ENCODE measurements around the gene MYL6B.
A peak's percentile ranks its signal among the peaks of the same experiment; 100 is the strongest.

Gene MYL6B

DNA sequence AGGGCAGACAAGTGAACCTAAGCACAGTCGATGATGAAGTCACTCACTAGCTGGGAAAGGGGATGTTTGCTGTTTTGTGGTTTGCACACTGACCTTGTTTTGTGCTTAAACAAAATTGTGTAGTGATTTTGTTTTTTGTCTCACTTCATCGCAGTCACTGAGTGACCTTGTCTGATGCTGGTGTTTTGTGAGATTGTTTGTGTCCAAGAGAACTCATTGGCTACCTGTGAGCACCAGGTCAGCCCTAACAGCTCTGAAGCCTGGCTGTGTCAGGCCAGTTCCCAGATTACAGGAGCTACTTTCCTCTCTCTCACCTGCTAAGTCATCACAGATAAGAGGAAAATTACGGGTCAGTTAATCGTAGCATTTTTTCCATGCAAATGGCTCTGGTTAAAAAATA is 28.3 kb upstream of the MYL6B start:
- no peak for DNase-seq

DNA sequence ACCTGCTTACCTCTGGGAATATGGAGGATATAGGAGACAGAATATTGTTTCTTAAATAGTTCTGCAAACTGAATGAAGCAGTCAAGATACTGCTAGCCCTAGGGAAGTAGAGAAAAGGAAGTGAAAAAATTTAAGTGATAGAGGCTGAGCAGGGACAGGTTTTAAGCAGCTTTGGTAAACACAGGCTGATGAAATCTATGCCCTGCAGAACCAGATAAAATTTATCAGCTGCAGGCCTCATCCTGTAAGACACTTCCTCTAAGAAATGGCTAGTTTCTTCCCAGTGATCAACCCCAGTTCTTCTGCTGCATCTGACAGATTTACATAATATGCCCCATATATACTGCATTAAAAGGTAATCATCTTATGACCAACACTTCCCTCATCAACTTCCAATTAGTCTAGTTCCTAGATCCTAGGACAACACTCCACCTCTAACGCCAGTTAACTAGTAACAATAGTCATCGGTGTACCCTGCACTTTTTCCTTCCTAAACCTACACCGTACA is 25.6 kb upstream of the MYL6B start:
- no peak for DNase-seq

DNA sequence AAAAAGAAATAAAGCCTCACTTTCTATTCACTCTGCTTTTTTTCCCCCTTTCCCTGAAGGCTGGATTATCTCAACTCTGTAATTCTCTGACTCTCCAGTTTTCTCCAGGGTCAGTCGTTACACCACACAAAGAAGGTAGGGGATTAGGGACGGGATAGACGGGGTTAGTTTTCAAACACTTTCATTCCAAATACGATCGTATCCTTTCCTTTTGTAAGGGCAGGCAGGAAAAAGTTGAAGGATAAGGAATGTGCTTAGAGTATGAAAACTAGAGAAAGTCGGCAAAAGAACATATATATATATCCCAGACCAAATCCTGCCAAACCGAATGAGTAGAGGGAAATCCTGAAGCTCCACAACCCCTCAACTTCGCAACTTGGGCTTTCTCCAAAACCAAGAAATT is 24.9 kb upstream of the MYL6B start:
- no peak for DNase-seq

DNA sequence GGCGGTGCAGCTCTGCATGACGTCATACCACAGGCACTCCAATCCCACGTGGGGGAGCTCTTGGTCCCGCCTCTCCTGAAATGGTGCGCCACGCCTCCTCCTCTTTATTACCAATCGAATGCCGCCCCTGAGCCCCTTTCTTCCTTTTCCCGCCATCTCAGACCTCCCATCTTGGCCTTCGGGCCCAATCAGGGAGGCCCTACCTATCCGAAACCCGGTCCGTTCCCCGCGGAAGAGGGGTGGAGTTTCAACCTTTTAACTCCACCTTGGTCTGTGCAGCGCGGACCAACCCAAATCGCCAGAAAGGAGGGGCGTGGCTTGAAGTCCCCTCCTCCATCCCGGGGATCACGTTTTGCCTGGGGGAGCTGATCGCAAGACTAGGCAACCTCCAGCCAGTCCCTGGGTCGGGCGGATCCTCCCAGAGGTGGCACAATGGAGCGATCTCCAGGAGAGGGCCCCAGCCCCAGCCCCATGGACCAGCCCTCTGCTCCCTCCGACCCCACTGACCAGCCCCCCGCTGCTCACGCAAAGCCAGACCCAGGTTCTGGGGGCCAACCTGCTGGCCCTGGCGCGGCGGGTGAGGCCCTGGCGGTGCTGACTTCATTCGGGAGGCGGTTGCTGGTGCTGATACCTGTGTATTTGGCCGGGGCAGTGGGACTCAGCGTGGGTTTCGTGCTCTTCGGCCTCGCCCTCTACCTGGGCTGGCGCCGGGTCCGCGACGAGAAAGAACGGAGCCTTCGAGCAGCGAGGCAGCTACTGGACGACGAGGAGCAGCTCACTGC is 24.3 kb upstream of the MYL6B start, which contains the start of gene ESYT1:
Gene ESYT1 (plus strand): TSS at position 380 of the 782 bp plus-strand sequence. CDS start 53 bp downstream, at position 433.
- peak; percentile 100 for DNase-seq

DNA sequence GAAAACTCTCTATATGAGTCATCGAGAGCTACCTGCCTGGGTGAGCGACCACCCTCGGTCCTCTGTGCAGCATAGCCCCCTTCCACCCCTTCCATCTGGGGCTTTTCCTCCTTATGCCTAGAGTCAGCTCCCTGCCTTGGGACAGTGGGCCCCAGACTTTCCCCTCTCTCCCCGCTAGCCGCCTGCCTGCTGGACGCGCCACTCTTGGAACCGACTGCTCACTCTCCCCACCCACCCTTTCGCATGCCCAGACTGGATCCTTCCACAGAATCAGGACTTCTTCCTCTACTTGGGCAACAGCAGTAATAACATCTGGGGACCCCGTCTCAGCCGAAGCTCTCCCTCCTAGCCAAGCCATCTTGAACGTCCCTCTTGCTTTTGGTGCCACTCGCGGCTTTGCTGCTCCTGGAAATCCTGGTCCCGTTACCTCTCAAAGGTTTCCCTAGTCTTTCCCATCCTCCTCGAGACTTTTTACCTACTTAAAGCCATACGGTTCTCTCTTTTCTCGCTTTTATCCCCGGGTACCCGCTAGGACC is 23.6 kb upstream of the MYL6B start:
- no peak for DNase-seq

DNA sequence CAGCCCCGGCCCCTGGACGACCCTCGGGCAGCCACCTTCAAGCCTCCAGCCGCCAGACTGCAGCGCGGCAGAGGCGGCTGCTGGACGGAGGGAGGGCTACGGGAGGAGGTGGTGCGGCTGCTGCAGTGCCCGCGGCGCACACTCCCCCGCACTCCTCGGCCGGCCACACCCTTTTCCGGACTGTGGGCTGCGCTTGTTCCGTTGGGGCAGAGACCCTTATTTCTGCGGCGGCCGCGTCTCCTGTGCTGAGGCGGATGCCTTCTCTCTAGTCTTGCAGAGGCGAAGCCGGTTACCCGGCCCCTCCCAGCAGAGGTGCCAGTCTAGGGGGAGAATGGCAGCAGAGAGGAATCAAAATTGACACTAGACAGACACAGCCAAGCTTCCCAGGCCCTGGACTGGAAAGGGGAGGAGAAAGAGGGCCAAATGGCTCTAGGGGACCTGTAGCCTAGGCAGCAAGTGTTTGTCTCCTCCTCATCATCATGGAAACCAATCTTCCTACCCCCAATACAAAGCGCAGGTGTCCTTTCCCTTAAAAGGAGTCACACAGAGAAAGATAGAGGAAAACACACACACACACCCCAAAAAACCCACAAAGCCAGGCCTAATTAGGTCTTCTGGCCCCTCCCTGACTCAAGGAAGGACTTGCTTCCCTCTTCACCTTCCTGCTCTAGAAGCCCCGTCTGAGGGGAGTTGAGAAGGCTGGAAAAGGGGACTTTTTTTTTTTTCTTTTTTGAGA is 23.0 kb upstream of the MYL6B start:
- peak; percentile 45 for DNase-seq

DNA sequence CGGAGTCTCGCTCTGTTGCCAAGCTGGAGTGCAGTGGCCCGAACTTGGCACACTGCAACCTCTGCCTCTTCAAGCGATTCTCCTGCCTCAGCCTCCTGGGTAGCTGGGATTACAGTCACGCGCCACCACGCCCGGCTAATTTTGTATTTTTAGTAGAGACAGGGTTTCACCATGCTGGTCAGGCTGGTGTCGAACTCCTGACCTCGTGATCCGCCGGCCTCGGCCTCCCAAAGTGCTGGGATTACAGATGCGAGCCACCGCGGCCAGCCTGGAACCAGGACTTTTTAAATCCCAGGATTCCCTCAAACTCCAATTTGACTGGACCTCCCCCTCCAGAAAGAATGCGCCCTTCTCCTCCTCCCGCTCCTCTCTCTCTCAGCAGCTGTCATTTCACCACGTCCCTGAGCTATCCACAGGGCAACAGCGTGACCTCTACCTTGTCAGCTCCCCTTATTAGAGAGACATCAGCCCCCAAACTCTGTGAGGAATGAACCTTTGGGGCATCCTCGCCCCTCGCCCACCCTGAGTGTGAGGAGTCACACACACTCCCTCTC is 22.4 kb upstream of the MYL6B start:
- no peak for DNase-seq

DNA sequence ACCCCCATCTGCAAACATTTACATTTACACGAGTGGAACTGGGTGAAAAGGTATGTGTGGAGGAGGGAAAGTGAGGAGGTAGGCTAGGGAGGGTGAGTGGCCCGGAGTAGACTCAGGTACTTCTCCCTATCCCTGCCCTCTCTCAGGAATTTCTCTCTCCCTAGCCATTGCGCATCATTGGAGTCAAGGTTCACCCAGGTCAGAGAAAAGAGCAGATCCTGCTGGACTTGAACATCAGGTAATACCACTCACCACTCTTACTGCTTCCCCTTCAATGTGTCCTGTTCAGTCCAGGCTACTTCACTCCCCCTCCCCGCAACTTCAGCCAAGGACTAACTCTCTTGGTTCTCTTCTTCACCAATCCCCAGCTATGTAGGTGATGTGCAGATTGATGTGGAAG is 21.5 kb upstream of the MYL6B start:
- DNase-seq: no peak

DNA sequence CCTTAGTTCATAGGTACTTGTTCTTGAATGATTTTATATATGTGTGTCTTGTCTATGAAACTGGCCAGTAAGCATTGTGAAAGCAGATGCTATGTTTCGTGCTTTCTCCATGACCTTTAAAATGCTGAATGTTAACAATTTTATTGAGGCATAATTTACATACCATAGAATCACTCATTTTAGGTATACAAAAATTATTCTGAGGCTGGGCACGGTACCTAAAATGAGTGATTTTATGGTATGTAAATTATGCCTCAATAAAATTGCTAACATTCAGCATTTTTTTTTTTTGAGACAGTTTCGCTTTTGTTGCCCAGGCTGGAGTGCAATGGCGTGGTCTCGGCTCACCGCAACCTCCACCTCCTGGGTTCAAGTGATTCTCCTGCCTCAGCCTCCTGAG is 17.5 kb upstream of the MYL6B start:
- no peak for DNase-seq

DNA sequence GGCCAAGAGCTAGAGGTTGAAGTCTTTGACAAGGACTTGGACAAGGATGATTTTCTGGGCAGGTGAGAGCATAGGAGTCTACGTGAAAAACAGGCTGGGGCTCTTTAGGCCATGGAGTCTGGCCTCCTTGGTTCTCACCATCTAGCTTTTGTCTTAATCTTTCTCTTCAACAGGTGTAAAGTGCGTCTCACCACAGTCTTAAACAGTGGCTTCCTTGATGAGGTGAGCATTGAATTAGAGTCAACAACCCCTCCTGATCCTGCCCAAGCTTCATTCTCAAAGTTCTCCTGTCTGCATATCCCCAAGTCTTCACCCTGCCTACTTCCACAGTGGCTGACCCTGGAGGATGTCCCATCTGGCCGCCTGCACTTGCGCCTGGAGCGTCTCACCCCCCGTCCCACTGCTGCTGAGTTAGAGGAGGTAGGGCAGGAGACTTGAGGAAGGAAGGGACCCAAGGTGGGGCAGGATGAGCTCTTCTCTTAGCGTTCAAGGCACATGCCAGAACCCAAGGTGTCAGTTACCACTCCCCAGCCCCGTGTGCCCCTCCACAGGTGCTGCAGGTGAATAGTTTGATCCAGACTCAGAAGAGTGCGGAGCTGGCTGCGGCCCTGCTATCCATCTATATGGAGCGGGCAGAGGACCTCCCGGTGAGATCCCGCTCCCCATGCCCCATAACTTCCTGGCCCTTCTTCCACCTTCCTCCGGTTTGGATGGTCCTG is 14.4 kb upstream of the MYL6B start:
- DNase-seq: no peak

DNA sequence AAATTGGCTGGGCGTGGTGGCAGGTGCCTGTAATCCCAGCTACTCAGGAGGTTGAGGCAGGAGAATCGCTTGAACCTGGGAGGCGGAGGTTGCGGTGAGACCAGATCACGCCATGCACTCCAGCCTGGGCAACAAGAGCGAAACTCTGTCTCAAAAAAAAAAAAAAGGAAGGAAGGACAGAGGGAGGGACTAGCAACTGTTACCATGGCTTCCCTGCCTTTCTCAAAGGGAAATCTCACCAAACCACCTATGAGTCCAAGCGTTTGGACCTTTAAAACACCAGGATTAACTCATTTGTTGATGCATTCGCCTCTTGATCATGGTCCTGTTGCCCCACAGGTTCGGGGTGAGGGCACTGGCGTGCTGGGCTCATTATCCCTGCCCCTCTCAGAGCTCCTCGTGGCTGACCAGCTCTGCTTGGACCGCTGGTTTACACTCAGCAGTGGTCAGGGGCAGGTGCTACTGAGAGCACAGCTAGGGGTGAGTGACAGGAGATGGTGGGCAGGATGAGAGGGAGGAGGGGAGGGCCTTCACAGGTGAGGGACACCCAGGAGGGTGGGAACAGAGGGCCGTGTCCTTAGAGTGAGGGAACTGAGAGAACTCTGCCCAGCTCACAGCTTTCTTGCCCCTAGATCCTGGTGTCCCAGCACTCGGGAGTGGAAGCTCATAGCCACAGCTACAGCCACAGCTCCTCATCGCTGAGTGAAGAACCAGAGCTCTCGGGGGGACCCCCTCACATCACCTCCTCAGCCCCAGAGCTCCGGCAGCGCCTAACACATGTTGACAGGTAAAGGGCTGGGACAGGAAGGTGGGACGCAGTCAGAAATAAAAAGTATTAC is 10.2 kb upstream of the MYL6B start:
- DNase-seq: no peak

DNA sequence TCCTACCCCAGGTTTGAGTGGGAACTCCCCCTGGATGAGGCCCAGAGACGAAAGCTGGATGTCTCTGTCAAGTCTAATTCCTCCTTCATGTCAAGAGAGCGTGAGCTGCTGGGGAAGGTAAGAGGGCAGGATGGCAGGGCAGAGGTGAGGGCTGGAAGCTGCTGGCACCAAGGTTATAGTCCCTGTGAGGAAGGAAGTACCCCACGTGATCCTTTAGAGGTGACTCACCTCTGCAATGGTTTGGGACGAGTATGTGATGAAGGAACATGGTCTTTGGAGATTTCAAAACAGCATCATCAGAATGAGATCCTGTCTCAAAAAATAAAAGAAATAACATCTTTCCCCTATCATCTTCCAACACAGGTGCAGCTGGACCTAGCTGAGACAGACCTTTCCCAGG is 9.2 kb upstream of the MYL6B start:
- no peak for DNase-seq

DNA sequence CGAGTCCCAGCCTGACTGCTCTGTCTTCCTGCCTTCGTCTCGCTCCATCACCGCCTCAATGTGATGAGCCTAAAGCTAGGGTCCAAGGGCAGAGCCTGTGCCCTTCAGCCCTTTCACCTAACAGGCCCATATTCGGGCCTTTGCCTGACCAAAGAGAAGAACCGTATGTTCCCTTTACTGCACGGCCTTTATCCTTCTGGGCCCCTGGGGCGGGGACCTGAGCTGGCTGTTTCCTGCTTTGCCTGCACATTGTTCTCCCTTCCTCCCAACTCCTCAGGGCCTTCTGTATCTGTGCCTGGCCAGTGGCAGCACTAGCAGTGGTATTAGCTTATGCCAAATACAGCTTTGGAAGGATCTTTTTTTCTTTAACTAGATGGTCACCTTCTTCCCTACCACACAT is 8.5 kb upstream of the MYL6B start:
- DNase-seq: no peak

DNA sequence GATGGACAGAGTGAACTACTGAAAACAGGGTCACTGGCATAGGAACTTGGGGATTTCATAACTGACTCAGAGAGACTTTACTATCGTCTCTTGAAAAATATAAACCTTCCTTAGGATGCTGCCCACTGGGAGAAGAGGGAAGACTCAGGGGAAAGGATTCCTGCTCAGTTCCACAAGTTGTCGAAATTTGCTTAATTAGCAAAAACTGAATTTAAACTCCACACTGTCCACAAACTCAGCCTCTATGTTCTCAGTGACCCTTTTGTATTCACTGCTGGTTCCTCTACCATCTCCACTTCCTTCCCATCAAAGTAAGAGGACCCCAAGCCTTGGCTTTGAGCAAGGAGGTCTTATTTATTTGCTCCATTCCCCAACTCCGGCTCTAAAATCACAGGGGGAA is 7.2 kb upstream of the MYL6B start:
- DNase-seq: no peak

DNA sequence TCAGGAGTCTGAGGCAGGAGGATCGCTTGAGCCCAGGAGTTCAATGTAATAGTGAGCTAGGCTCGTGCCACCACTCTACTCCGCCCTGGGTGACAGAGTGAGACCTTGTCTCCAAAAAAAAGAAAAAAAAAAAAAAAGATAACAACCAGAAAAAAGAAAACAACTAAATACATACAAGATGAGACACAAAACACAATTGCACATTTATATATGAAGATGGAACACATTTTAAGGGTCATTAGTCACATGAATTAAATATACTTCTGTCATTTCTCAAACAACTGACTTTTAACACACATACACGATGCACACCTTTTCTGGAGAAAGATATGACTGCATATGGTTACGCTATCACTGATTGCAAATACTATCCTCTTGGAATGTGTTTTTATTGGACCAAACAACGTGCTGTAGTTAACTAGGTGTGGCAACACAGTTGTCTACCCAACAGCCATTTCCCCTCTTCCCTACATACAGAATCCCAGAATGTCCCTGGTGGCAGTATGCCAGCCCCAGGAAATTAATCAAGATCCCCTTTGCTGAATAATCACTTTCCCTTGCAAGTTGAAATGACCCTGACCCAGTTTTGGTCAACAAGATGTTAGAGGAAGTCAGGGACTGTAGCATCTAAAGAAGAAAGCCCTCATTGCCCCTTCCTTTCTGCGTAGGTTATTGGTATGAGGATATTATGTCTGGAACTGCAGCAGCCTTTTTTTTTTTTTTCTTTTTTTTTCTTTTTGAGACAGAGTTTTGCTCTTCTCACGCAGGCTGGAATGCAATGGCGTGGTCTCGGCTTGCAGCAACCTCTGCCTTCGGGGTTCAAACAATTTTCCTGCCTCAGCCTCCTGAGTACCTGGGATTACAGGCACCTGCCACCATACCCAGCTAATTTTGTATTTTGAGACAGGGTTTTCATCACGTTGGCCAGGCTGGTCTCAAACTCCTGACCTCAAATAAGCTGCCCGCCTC is 5.6 kb upstream of the MYL6B start:
- DNase-seq: no peak

DNA sequence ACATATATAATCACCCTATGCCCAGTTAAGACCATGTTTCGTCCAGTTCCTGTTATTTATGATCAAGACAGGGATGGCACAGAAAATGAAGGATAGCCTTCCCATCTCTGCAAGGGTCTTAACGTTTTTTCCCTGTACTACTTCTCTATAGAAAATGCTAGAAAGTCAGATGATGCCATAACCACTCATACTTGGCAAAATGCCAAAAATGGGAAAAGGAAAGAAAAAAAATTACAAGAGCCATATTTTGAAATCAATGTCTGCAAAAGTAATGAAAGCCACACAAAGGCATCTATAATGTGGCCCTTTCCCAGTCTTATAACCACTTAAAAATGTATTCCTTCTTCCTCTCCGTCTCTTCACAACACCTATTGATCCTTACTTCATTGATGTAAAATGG is 1.8 kb upstream of the MYL6B start:
- peak; percentile 46 for DNase-seq

DNA sequence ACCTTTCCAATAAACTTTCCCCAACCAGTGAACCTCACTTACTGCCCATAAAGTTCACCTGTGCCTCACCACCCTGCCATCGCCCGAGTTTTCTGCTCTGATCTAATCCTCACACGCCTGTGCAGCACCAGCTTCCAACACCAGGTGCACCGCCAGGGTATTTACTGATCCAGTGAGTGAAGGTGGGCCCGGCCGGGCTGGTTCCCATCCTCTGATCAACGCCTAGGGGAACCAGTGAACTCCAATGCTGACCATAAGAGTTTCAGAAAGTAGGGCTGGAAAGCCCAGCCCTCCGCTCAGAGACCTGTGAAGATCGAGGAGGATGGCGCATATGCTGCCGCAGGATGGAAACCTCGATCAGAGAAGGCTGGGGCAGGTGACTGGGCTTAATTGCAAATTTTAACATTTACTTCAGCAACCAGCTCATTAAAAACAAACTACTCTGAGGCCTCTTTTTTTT is 685 bp upstream of the MYL6B start:
- no peak for DNase-seq

DNA sequence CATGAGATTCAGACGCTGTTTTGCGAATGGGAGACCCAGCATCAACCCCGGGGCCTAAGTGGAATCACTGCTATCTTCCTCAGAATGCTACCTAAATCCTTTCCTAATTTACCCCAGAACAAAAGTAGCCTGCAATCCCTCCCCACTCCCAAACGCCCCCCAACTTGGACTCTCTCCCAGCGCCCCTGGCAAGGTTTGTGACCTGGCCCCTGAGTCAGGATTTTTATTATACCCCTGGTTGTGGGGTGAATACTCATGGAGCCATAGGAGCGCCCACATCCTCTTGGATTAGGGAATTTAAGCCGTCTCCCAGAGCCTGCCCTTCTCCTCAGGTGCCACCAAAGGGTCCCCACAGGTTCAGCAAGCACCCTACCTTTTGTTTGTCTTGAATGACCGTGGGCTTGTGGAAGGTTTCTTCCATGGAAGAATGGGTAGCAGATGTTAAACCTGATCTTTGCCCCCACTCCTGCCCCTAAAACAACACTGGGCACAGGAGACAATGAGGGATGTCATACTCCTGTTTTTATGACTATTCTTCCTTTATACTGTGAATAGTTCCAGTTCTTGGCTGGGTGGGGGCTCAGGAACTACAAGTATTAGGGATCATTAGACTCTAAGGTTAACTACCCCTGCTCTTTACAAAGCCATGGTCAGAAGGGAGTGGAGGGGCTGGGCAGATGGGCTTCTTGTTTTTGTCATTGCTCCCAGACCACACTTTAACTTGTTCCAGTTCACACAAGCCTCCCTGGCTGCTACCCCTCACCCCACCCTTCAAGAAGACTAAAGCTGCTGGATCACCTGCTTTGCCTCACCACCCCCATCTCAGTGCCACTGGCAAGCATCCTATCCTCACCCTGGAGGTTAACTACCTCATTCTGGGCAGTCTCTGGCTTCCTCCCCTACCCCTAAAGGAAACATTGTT is 630 bp downstream of the MYL6B start:
- DNase-seq: no peak

DNA sequence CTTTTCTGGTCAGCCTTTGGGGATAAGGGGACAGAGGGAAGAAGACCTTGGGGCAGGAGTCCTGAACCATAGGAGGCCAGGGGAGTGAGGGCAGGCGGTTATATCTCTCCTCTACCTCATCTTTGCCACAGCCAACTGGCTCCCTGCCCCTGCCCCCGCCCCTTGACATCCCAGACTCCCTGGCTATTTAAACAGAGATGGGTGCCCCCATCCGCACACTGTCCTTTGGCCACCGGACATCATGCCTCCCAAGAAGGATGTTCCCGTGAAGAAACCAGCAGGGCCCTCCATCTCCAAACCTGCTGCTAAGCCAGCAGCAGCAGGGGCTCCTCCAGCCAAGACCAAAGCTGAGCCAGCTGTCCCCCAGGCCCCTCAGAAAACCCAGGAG is 1.3 kb downstream of the MYL6B start:
- DNase-seq: no peak
